Epithelial cell of esophagus (primary cell): ENCODE results near the gene GLOD4.

ENCODE experiments used
- DNase-seq: peaks from one replicate; pipeline ENCODE4 v3.0.0; 2010; ENCODE audit warnings: low read depth
- H3K4me3 ChIP-seq: 2 replicates; pipeline ENCODE4 v1.5.1; 2011; ENCODE audit warnings: mild to moderate bottlenecking, low read length, control low read depth
- TF ChIP-seq, protein P1 (sequence below): IDR thresholded peaks from 2 replicates; pipeline ENCODE4 v1.5.1; 2011; ENCODE audit warnings: low read depth, mild to moderate bottlenecking, low read length, control low read depth, inconsistent platforms; ENCODE audit not compliant: insufficient read depth; ENCODE audit errors: missing control alignments

GLOD4 gene

DNA sequence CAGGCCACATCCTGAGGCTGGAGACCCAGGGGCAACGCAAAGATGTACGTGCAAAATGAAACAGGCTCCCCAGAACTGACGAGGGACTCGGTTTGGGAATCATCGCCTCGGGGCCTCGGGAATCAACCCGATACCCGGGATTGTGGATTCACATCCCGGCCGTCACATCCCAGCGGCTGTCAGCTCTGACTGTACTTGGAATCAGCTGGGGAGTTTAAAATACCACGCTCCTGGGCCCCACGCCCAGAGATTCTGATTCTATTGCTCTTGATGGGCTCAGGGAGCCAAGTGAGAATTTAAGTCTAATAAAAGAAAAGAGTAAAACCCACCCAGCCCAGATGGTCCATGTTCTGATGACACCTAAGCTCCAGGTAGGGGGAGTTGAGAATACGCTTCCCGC is 42.3 kb upstream of the GLOD4 start:
- DNase-seq, result no peak
- H3K4me3 ChIP-seq, result no peak overlapping the region
- TF ChIP-seq, protein P1, sequence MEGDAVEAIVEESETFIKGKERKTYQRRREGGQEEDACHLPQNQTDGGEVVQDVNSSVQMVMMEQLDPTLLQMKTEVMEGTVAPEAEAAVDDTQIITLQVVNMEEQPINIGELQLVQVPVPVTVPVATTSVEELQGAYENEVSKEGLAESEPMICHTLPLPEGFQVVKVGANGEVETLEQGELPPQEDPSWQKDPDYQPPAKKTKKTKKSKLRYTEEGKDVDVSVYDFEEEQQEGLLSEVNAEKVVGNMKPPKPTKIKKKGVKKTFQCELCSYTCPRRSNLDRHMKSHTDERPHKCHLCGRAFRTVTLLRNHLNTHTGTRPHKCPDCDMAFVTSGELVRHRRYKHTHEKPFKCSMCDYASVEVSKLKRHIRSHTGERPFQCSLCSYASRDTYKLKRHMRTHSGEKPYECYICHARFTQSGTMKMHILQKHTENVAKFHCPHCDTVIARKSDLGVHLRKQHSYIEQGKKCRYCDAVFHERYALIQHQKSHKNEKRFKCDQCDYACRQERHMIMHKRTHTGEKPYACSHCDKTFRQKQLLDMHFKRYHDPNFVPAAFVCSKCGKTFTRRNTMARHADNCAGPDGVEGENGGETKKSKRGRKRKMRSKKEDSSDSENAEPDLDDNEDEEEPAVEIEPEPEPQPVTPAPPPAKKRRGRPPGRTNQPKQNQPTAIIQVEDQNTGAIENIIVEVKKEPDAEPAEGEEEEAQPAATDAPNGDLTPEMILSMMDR, result no peak

DNA sequence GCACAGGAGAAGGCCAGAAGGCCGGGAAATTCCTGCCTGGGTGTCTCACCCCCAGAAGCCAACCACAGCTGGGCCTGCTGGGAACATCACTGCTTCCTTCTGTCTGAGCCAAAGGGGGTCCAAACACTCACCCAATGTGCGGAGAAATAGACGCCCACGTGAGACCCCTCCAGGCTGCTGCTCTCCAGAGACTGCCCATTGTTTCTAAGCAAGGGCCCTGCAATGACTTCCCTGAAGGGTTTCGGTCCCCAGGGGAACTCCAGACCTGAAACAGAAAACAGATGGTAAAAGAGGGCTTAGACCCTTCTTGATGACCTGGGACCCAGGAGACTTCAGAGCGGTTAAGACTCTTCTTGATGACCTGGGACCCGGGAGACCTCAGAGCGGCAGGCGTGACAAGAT is 41.4 kb upstream of the GLOD4 start:
- no peak for DNase-seq
- no peak overlapping the region for H3K4me3 ChIP-seq
- TF ChIP-seq, protein P1, result no peak

DNA sequence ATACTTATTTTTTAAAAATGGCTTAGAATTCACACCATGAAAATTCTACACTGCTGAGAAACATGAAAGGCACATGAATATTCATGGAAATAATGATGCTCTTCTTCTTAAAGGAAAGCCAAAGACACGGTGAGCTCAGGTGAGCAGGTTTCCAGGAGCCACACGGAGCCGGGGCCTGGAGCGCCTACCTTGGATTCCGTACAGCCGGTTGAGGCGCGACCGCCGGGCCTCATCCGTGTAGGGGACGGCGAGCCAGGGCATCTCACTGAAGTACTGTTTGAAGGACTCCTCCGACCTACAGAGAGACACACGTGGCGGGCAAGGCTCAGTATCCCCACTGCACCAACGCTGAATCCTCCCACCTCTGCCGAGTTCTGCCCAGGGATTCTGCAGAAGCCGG is 37.2 kb upstream of the GLOD4 start:
- H3K4me3 ChIP-seq, result no peak overlapping the region
- no peak for DNase-seq
- TF ChIP-seq, protein P1, result no peak

DNA sequence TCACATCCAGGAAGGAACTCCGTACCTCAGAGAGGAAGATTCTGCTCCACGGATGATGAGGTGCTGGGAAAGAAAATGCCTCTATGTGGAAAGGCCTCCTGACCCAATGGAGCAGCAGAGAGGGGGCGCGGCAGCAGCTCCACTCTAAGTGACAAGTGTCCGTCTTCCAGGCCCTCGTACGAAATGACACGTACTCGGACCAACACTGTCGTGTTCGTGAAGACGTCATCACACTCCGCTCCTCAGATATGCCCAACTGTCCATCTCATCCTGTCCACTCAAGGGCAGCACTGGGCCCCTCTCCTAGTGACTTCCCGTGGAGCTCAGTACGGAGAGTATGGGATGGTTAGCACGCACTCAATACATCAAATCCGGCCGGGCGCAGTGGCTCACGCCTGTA is 32.3 kb upstream of the GLOD4 start:
- TF ChIP-seq, protein P1, result no peak
- DNase-seq, result no peak
- no peak overlapping the region for H3K4me3 ChIP-seq

DNA sequence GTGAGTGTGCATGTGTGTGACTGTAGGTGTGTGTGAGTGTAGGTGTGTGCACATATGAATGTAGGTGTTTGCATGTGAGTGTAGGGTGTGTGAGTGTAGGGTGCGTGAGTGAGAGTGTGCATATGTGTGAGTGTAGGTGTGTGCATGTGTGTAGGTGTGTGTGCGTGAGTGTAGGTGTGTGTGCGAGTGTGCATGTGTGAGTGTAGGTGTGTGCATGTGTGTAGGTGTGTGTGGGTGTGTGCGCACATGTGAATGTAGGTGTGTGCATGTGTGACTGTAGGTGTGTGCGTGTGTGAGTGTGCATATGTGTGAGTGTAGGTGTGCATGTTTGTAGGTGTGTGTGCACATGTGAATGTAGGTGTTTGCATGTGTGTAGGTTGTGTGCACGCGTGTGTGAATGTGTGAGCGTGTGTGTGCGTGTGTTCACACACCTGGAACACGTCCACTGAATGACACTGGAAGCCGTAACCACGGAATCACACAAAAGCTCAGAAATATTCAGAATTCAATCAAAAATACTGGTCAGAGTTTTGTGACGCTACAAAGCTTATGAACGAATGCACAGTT is 30.6 kb upstream of the GLOD4 start:
- DNase-seq, result no peak
- no peak overlapping the region for H3K4me3 ChIP-seq
- TF ChIP-seq, protein P1, result no peak

DNA sequence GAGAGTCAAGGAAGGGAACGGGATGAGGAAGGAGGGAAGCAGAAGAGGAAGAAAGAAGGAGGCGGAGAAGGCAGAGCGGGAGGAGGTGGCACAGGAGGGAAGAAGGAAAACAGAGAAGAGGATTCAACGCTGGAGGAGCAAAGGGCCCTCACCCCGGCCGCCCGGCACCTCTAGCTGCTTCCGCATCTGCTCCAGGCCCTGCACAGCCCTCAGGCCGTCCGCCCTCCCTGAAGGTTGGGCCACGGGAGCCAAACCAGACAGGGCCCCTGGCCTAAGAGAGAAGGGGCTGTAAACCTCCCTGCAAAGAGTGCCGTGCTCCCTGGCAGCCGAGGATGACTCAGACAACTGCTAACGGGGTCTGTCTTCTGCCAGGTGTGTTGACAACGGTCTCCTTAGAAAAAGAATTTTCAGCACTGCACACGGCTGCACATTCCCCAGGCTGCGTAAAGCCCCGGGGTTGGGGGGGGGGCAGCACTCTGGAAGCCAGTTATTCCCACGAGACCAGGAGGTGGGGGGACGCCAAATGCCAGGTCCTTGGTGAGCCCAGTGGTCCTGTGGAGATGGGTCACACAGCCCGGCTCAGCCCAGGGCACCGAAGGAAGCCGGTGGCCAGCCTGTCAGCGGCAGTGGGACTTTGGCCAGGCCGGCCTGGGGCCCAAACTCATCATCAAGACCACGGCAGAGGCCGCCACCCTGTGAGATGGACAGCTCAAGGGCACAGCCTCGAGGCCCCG is 29.1 kb upstream of the GLOD4 start:
- no peak for DNase-seq
- TF ChIP-seq, protein P1, result no peak
- no peak overlapping the region for H3K4me3 ChIP-seq

DNA sequence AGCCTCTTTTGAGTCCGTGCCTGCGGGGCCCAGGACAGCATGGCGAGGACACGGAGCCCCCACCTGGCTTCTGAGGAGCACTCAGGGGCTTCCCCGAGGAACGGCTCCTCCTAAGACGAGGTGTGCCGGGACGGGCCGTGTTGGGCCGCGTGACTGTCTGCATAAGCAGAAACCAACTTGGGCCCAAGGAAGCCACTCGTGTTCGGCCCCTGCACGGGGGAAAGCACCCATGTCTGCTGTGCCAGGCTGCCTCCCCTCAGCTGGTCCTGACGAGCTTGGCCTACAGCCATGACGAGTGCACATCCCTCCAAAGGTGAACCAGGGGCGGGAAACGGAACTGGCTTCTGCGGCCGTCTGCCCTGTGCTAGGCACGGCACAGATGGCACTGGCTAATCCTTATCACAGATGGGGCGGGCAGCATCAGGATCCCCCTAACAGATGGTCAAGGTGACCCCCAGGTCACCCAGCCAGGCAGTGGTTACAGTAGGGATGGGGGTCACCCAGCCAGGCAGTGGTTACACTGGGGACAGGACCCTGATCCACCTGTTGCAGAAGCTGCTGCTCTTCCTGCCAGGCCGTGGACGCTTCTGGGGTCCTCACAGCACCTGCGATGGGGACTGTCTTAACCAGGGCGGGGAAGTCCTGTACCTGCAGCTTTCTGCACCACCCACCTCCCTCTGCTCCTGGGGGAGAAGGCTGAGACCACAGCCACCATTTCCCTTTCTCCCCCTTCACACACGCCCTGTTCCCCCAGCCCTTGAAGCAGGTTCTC is 25.6 kb upstream of the GLOD4 start:
- no peak overlapping the region for H3K4me3 ChIP-seq
- TF ChIP-seq, protein P1, result no peak
- no peak for DNase-seq
